ENCODE data around the gene PLCG2. TPM values are rescaled to one million over a fixed set of nuclear protein-coding genes. Genes with fewer than 3 reads are reported as not detected.

Gene PLCG2
- total RNA-seq, 1 experiment from 2014 or later = 6.0 TPM

DNA sequence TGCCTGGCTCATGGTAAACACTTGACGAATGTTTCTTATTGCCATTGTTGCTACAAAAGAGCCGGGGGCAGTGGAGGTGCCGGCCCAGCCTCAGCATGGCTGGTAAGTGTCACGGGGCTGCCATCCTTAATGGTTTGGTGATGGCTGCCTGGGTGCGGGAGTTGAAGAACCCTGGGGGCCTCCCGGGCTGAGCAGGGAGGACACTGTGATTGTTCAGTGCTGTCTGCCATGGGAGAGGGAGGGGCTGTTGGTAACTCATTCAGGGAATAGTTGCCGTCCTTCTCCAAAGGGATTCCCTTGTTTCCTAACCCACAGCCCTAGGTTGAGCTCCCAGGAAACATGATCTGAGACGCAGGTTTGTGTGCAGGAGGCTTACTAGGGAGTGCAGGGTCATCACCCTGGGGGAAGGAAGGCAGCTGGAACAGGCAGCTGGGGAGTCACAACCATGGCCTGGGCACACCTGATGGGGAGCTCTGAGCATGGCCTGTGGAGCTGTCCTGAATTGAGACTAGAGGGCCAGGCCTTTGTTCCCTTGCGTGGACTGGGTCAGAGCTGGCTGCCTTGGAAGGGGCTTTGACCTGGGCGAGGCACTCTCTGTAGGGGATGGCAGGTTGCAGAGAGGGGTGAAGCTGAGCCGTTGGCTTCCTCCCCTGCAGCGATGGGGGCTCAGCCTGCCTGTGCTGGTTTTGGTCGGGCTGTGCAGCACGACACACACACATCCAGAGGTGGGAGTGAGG is 85.7 kb downstream of the PLCG2 start:
- Histone ChIP-seq H3K27me3 (ENCODE audit: insufficient read depth, low read length) (no peaks in the 10 kb centered on the region), H2BK20ac (ENCODE audit: low read depth, low read length, poor library complexity, severe bottlenecking) (no peak overlapping the region), H2BK120ac (ENCODE audit: low read depth, low read length, poor library complexity, severe bottlenecking) (no peak overlapping the region), H2AK5ac (ENCODE audit: insufficient read length, low read length) (no peak overlapping the region), H2AFZ (ENCODE audit: low read length) (no peak overlapping the region), H3T11ph (ENCODE audit: low read length) (no peak overlapping the region), H4K5ac (ENCODE audit: insufficient read length, low read depth, low read length) (no peak overlapping the region), H3K23ac (ENCODE audit: insufficient read length, low read depth, low read length) (no peak overlapping the region), H3K79me2 (ENCODE audit: insufficient read depth, low read length) (no peaks in the 10 kb centered on the region), H4K91ac (ENCODE audit: insufficient read length, low read depth, low read length) (no peak overlapping the region), H3K4ac (ENCODE audit: low read depth, low read length) (no peak overlapping the region), H3K9ac (ENCODE audit: extremely low read depth, insufficient read length, low read length) (no peak overlapping the region), H4K20me1 (ENCODE audit: control insufficient read depth, insufficient read depth, insufficient read length) (no peaks in the 10 kb centered on the region), H3K79me1 (ENCODE audit: insufficient read depth, low read depth, low read length, poor library complexity, severe bottlenecking) (no peaks in the 10 kb centered on the region), H2BK12ac (ENCODE audit: insufficient read length, low read depth, low read length) (no peak overlapping the region), H3K18ac (ENCODE audit: insufficient read length, low read depth, low read length) (no peak overlapping the region), H4K8ac (replicated peaks; ENCODE audit: insufficient read length, low read depth, low read length) (no peak overlapping the region), H3K23me2 (ENCODE audit: insufficient read length, low read depth, low read length, poor library complexity, severe bottlenecking) (no peaks in the 10 kb centered on the region), H3K27ac (ENCODE audit: insufficient read length, low read depth, low read length) (no peak overlapping the region), H3K4me1 (ENCODE audit: insufficient read depth, low read length) (peaks cover 6% of the 10 kb centered on the region; the same call in 1 of the 2 replicates), H2BK5ac (ENCODE audit: insufficient read length, low read length) (no peak overlapping the region), H3K9me3 (ENCODE audit: control insufficient read depth, low read depth, low read length) (no peaks in the 10 kb centered on the region), H3K56ac (ENCODE audit: insufficient read length, low read depth, low read length) (no peak overlapping the region), H3K4me2 (ENCODE audit: insufficient read depth, insufficient read length, low read length) (no peak overlapping the region), H3K14ac (ENCODE audit: insufficient read depth, low read length) (peak overlapping the region; percentile 45; the same call in 1 of the 2 replicates), H2BK15ac (ENCODE audit: low read depth, low read length) (no peak overlapping the region)
- Mint-ChIP-seq H3K4me1 (peaks cover 24 to 26% of the 10 kb centered on the region in 2 experiments), H3K4me3 (peak overlapping the region in 1 of 2 experiments; percentile 67; a peak in 1 of 5 replicates), H3K9me3 (no peaks in the 10 kb centered on the region), H3K27ac (peak overlapping the region in 2 of 3 experiments; percentile 52 to 73; a peak in 3 of 7 replicates), H3K27me3 (ENCODE audit: low read depth) (peaks cover 11% of the 10 kb centered on the region), H3K36me3 (ENCODE audit: insufficient read depth in 1 of 3, low read depth in 3 of 3) (no peaks in the 10 kb centered on the region)
- no CpG with 5 or more reads among the region's 14 CpGs for WGBS (ENCODE audit: extremely low coverage, insufficient read length, low lambda C conversion rate)
- TF ChIP-seq, protein P1, sequence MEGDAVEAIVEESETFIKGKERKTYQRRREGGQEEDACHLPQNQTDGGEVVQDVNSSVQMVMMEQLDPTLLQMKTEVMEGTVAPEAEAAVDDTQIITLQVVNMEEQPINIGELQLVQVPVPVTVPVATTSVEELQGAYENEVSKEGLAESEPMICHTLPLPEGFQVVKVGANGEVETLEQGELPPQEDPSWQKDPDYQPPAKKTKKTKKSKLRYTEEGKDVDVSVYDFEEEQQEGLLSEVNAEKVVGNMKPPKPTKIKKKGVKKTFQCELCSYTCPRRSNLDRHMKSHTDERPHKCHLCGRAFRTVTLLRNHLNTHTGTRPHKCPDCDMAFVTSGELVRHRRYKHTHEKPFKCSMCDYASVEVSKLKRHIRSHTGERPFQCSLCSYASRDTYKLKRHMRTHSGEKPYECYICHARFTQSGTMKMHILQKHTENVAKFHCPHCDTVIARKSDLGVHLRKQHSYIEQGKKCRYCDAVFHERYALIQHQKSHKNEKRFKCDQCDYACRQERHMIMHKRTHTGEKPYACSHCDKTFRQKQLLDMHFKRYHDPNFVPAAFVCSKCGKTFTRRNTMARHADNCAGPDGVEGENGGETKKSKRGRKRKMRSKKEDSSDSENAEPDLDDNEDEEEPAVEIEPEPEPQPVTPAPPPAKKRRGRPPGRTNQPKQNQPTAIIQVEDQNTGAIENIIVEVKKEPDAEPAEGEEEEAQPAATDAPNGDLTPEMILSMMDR (conservative IDR thresholded peaks at IDR 0.05) = no peak
- no peak for DNase-seq
